Trophoblast cell (in vitro differentiated cells and primary cell): ENCODE measurements around the gene FEZF1.

Experiments used
- DNase-seq, 2 donors: peaks; one replicate each; pipeline ENCODE4 v3.0.0-alpha.2; 2016
- H2AFZ ChIP-seq: 2 replicates; pipeline ENCODE4 v1.6.1; 2013; ENCODE audit warnings: low read length, moderate library complexity, mild to moderate bottlenecking; ENCODE audit not compliant: insufficient read depth, poor library complexity
- H2AK5ac ChIP-seq: 2 replicates; pipeline ENCODE4 v1.6.1; 2013; ENCODE audit warnings: mild to moderate bottlenecking, low read length
- H2BK120ac ChIP-seq: 2 replicates; pipeline ENCODE4 v1.6.1; 2013; ENCODE audit warnings: low read length, mild to moderate bottlenecking, moderate library complexity; ENCODE audit not compliant: insufficient read depth, poor library complexity
- H2BK12ac ChIP-seq: 2 replicates; pipeline ENCODE4 v1.6.1; 2013; ENCODE audit warnings: mild to moderate bottlenecking, low read length, moderate library complexity
- H2BK5ac ChIP-seq: 2 replicates; pipeline ENCODE4 v1.6.1; 2013; ENCODE audit warnings: low read length, low read depth, moderate library complexity, mild to moderate bottlenecking; ENCODE audit not compliant: poor library complexity
- H3K14ac ChIP-seq: 2 replicates; pipeline ENCODE4 v1.6.1; 2013; ENCODE audit warnings: mild to moderate bottlenecking, low read length
- H3K18ac ChIP-seq: 2 replicates; pipeline ENCODE4 v1.6.1; 2013; ENCODE audit warnings: mild to moderate bottlenecking, low read length
- H3K23ac ChIP-seq: 2 replicates; pipeline ENCODE4 v1.6.1; 2013; ENCODE audit warnings: low read length
- H3K27ac ChIP-seq: 2 replicates; pipeline ENCODE4 v1.5.1; 2013; ENCODE audit warnings: low read depth, mild to moderate bottlenecking, inconsistent platforms, low read length, moderate library complexity
- H3K27me3 ChIP-seq: 2 replicates; pipeline ENCODE4 v1.6.1; 2013; ENCODE audit warnings: inconsistent platforms, mild to moderate bottlenecking, low read length, moderate library complexity; ENCODE audit not compliant: insufficient read depth
- H3K36me3 ChIP-seq, 2 experiments: 1 replicate in 1 of 2; 2 replicates in 1 of 2; pipeline ENCODE4 v1.6.1; 2013; ENCODE audit warnings: low read length in 2 of 2, mild to moderate bottlenecking in 2 of 2, moderate library complexity in 1 of 2; ENCODE audit not compliant: insufficient read depth in 2 of 2, control insufficient read depth in 1 of 2
- H3K4ac ChIP-seq: 2 replicates; pipeline ENCODE4 v1.6.1; 2013; ENCODE audit warnings: low read depth, mild to moderate bottlenecking, low read length, moderate library complexity
- H3K4me1 ChIP-seq, 2 experiments: 1 replicate in 1 of 2; 2 replicates in 1 of 2; pipeline ENCODE4 v1.6.1; 2013; ENCODE audit warnings: low read length in 2 of 2, mild to moderate bottlenecking in 2 of 2, moderate library complexity in 1 of 2; ENCODE audit not compliant: insufficient read depth in 2 of 2, control insufficient read depth in 1 of 2
- H3K4me2 ChIP-seq: 2 replicates; pipeline ENCODE4 v1.6.1; 2013; ENCODE audit warnings: inconsistent platforms, mild to moderate bottlenecking, low read length, moderate library complexity
- H3K4me3 ChIP-seq: 2 replicates; pipeline ENCODE4 v1.5.1; 2013; ENCODE audit warnings: mild to moderate bottlenecking, low read depth, low read length, inconsistent platforms
- H3K79me1 ChIP-seq: one replicate; pipeline ENCODE4 v1.6.1; 2013; ENCODE audit warnings: low read length
- H3K79me2 ChIP-seq: 2 replicates; pipeline ENCODE4 v1.6.1; 2013; ENCODE audit warnings: low read length, mild to moderate bottlenecking; ENCODE audit not compliant: control insufficient read depth, insufficient read depth, poor library complexity
- H3K9ac ChIP-seq: 2 replicates; pipeline ENCODE4 v1.6.1; 2013; ENCODE audit warnings: mild to moderate bottlenecking, low read length
- H3K9me3 ChIP-seq: 2 replicates; pipeline ENCODE4 v1.6.1; 2013; ENCODE audit warnings: low read depth, mild to moderate bottlenecking, control low read depth, inconsistent platforms, low read length; ENCODE audit not compliant: insufficient read depth
- H4K12ac ChIP-seq: 2 replicates; pipeline ENCODE4 v1.6.1; 2013; ENCODE audit warnings: low read depth, mild to moderate bottlenecking, low read length, moderate library complexity
- H4K8ac ChIP-seq: 2 replicates; pipeline ENCODE4 v1.6.1; 2013; ENCODE audit warnings: low read depth, mild to moderate bottlenecking, low read length, moderate library complexity
- H4K91ac ChIP-seq: one replicate; pipeline ENCODE4 v1.6.1; 2013; ENCODE audit warnings: low read depth, mild to moderate bottlenecking, low read length, moderate library complexity
- WGBS: extraction: QIAGEN DNeasy Blood & Tissue Kit; methylation state at CpG from one replicate; pipeline ENCODE4 v1.1.7; 2013; ENCODE audit warnings: missing lambda C conversion rate; ENCODE audit not compliant: insufficient read length, insufficient coverage; ENCODE audit errors: extremely low coverage; 5-methylcytosine and 5-hydroxymethylcytosine counted together

Gene FEZF1

GRCh38 chr7:122255454-122255853 lies 49.1 kb downstream of the FEZF1 start:
- Histone ChIP-seq H3K4me1 (peaks cover 0 to 4% of the 10 kb centered on the region in 2 experiments), H4K8ac (no peak overlapping the region), H3K18ac (no peak overlapping the region), H3K9me3 (no peaks in the 10 kb centered on the region), H3K79me1 (no peaks in the 10 kb centered on the region), H3K36me3 (no peaks in the 10 kb centered on the region), H4K12ac (no peak overlapping the region), H3K4me2 (no peak overlapping the region), H3K27me3 (no peaks in the 10 kb centered on the region), H3K4ac (no peak overlapping the region), H3K79me2 (no peaks in the 10 kb centered on the region), H2BK5ac (no peak overlapping the region), H2BK120ac (no peak overlapping the region), H2BK12ac (no peak overlapping the region), H3K4me3 (no peak overlapping the region), H3K27ac (no peak overlapping the region), H3K23ac (no peak overlapping the region), H3K14ac (no peak overlapping the region), H3K9ac (no peak overlapping the region), H2AK5ac (no peak overlapping the region), H4K91ac (no peak overlapping the region), H2AFZ (no peak overlapping the region)
- no CpG with 5 or more reads among the region's 1 CpG for WGBS
- no peak for DNase-seq
